Calu3 (cell line): ENCODE data around the gene PLCL2. TPM values are rescaled to one million over a fixed set of nuclear protein-coding genes. Genes with fewer than 3 reads are reported as not detected.

ENCODE experiments used
- BruUV-seq: library from RNA; stranded (reverse); fragments of 400-500 nt; replicated peaks from 2 replicates; lab custom pipeline; 2021; lab: Mats Ljungman, UMichigan
- CTCF ChIA-PET: fragments of 300-600 bp; sonication (Branson Sonifier 250); formaldehyde crosslinking; loops from one replicate; lab custom pipeline; 2022; ENCODE audit warnings: antibody characterized with exemption; lab: Charles Lee
- DNase-seq: peaks from one replicate; pipeline ENCODE4 v3.0.0; 2022
- H3K27ac Mint-ChIP-seq: one replicate; pipeline ENCODE4 v1.8.0; 2022; ENCODE audit warnings: mixed read lengths; ENCODE audit not compliant: unreplicated experiment
- H3K27me3 Mint-ChIP-seq: one replicate; pipeline ENCODE4 v1.8.0; 2022; ENCODE audit warnings: mixed read lengths; ENCODE audit not compliant: unreplicated experiment
- H3K36me3 Mint-ChIP-seq: one replicate; pipeline ENCODE4 v1.8.0; 2022; ENCODE audit warnings: mild to moderate bottlenecking, moderate library complexity, mixed read lengths; ENCODE audit not compliant: insufficient read depth, unreplicated experiment
- H3K4me1 Mint-ChIP-seq: one replicate; pipeline ENCODE4 v1.8.0; 2022; ENCODE audit warnings: mild to moderate bottlenecking, low read depth, mixed read lengths; ENCODE audit not compliant: unreplicated experiment
- H3K4me3 Mint-ChIP-seq: one replicate; pipeline ENCODE4 v1.8.0; 2022; ENCODE audit warnings: mild to moderate bottlenecking, low read depth, moderate library complexity, mixed read lengths; ENCODE audit not compliant: unreplicated experiment
- H3K9me3 Mint-ChIP-seq: one replicate; pipeline ENCODE4 v1.8.0; 2022; ENCODE audit warnings: low read depth, mixed read lengths; ENCODE audit not compliant: unreplicated experiment
- CTCF ChIP-seq: fragments of 200-600 bp; IDR thresholded peaks from one replicate; pipeline ENCODE4 v1.8.0; 2022; ENCODE audit warnings: antibody characterized with exemption; ENCODE audit not compliant: unreplicated experiment
- intact Hi-C: fragments of 100-400 bp; cut with micrococcal nuclease; formaldehyde crosslinking; loops from one replicate; pipeline ENCODE4 v1.10.0; 2022; ENCODE audit not compliant: unreplicated experiment
- total RNA-seq: library from RNA; stranded (reverse); gene quantifications from 2 replicates; pipeline ENCODE4 v1.2.3, GENCODE V29; 2022

PLCL2 gene
- total RNA-seq, 1 experiment from 2014 or later, result 5.8 TPM

- Mint-ChIP-seq H3K4me3 (no peak overlapping the region), H3K27ac (no peak overlapping the region), H3K9me3 (no peaks in the 10 kb centered on the region), H3K4me1 (no peaks in the 10 kb centered on the region), H3K27me3 (no peaks in the 10 kb centered on the region), H3K36me3 (no peaks in the 10 kb centered on the region)
- TF ChIP-seq CTCF, result no peak
- CTCF ChIA-PET, result no interaction called here
- intact Hi-C loops, result no loop called here
- no TSS peak for BruUV-seq
- DNase-seq, result no peak
These were observed 48.1 kb downstream of the PLCL2 start for GRCh38 chr3:16932877-16933276.

- intact Hi-C loops, result no loop called here
- CTCF ChIA-PET, result no interaction called here
- no peaks in the 10 kb centered on the region for H3K9me3 Mint-ChIP-seq
These were observed 51.0 kb downstream of the PLCL2 start for GRCh38 chr3:16935781-16936180.

GRCh38 chr3:16936233-16936632, 51.5 kb downstream of the PLCL2 start:
- BruUV-seq, result no TSS peak
- CTCF ChIA-PET, result no interaction called here
- H3K27ac Mint-ChIP-seq, result no peak overlapping the region

More at GRCh38 chr3:16935781-16936180, 51.0 kb downstream of the PLCL2 start:
- Mint-ChIP-seq H3K27me3 (no peaks in the 10 kb centered on the region), H3K27ac (no peak overlapping the region), H3K4me1 (no peaks in the 10 kb centered on the region), H3K36me3 (no peaks in the 10 kb centered on the region), H3K4me3 (no peak overlapping the region)
- DNase-seq, result no peak
- BruUV-seq, result no TSS peak
- TF ChIP-seq CTCF, result no peak

GRCh38 chr3:16936676-16937230, 52.0 kb downstream of the PLCL2 start:
- CTCF ChIA-PET, result no interaction called here
- no peaks in the 10 kb centered on the region for H3K9me3 Mint-ChIP-seq
- no peaks in the 10 kb centered on the region for H3K4me1 Mint-ChIP-seq
- no peak for DNase-seq
- no peak overlapping the region for H3K27ac Mint-ChIP-seq
- intact Hi-C loops, result no loop called here
- H3K36me3 Mint-ChIP-seq, result no peaks in the 10 kb centered on the region
- no peak overlapping the region for H3K4me3 Mint-ChIP-seq
- BruUV-seq, result no TSS peak
- H3K27me3 Mint-ChIP-seq, result no peaks in the 10 kb centered on the region
- TF ChIP-seq CTCF, result no peak

More at GRCh38 chr3:16936233-16936632, 51.5 kb downstream of the PLCL2 start:
- TF ChIP-seq CTCF, result no peak
- no peaks in the 10 kb centered on the region for H3K27me3 Mint-ChIP-seq
- H3K4me3 Mint-ChIP-seq, result no peak overlapping the region
- DNase-seq, result no peak
- H3K9me3 Mint-ChIP-seq, result no peaks in the 10 kb centered on the region
- intact Hi-C loops, result no loop called here
- H3K4me1 Mint-ChIP-seq, result no peaks in the 10 kb centered on the region
- no peaks in the 10 kb centered on the region for H3K36me3 Mint-ChIP-seq
